H1 (cell line): ENCODE data around the gene ANP32A. TPM values are rescaled to one million over a fixed set of nuclear protein-coding genes. Genes with fewer than 3 reads are reported as not detected.

Experiments used
- CTCF ChIA-PET: fragments of 300-600 bp; sonication (Branson Sonifier 250); formaldehyde crosslinking; loops from one replicate; lab custom pipeline; 2021; ENCODE audit not compliant: partially characterized antibody; lab: Charles Lee
- POLR2A ChIA-PET: fragments of 300-600 bp; sonication (Branson Sonifier 250); formaldehyde crosslinking; loops from one replicate; lab custom pipeline; 2021; ENCODE audit warnings: inconsistent platforms; ENCODE audit not compliant: partially characterized antibody; lab: Charles Lee
- DNase-seq, 2 experiments: peaks; one replicate each; pipeline versions ENCODE4 v3.0.0 to v3.0.0-alpha.2; 2010 to 2022; ENCODE audit warnings: low spot score in 2 of 2, low read depth in 1 of 2, mixed read lengths in 1 of 2
- FAIRE-seq: peaks from 2 replicates; lab custom pipeline; 2011; peaks lifted over from hg19 to GRCh38; lab: Jason Lieb, UNC
- H2AFZ ChIP-seq: 2 replicates; pipeline ENCODE4 v1.8.1; 2012; ENCODE audit warnings: low read length, inconsistent platforms
- H2AK5ac ChIP-seq: 2 replicates; pipeline ENCODE4 v1.6.1; 2013; ENCODE audit warnings: low read depth, low read length
- H2BK120ac ChIP-seq: replicated peaks from 2 replicates; pipeline ENCODE3; 2013; ENCODE audit warnings: low read depth, low read length, inconsistent platforms
- H2BK12ac ChIP-seq: 2 replicates; pipeline ENCODE4 v1.6.1; 2013; ENCODE audit warnings: low read depth, low read length
- H2BK15ac ChIP-seq: 2 replicates; pipeline ENCODE4 v1.6.1; 2013; ENCODE audit warnings: low read length
- H2BK20ac ChIP-seq: 2 replicates; pipeline ENCODE4 v1.6.1; 2013; ENCODE audit warnings: low read length
- H2BK5ac ChIP-seq: 2 replicates; pipeline ENCODE4 v1.6.1; 2013; ENCODE audit warnings: low read depth, low read length
- H3K14ac ChIP-seq: 2 replicates; pipeline ENCODE4 v1.6.1; 2013; ENCODE audit warnings: inconsistent platforms; ENCODE audit not compliant: insufficient read length
- H3K18ac ChIP-seq: 2 replicates; pipeline ENCODE4 v1.6.1; 2013; ENCODE audit warnings: low read length; ENCODE audit errors: extremely low read depth
- H3K23ac ChIP-seq: 2 replicates; pipeline ENCODE4 v1.6.1; 2013; ENCODE audit warnings: inconsistent platforms; ENCODE audit not compliant: insufficient read length
- H3K23me2 ChIP-seq: 2 replicates; pipeline ENCODE4 v1.6.1; 2013; ENCODE audit warnings: low read depth, low read length
- H3K27ac ChIP-seq: 2 replicates; pipeline ENCODE4 v1.6.1; 2011; ENCODE audit warnings: low read depth, low read length, inconsistent platforms
- H3K27me3 ChIP-seq, 4 experiments: replicated peaks in 1 of 4; 1 replicate in 1 of 4; 2 replicates in 3 of 4; pipeline versions ENCODE4 v1.6.1 to v1.8.1; 2011 to 2013; ENCODE audit warnings: low read length in 3 of 4, mild to moderate bottlenecking in 3 of 4, inconsistent platforms in 2 of 4, mixed read lengths in 2 of 4, moderate library complexity in 1 of 4; ENCODE audit not compliant: control insufficient read depth in 3 of 4, insufficient read depth in 3 of 4; ENCODE audit errors: extremely low read depth in 1 of 4
- H3K36me3 ChIP-seq, 4 experiments: 2 replicates each; pipeline versions ENCODE4 v1.6.1 to v1.8.1; 2011 to 2013; ENCODE audit warnings: mild to moderate bottlenecking in 4 of 4, low read length in 3 of 4, moderate library complexity in 2 of 4, control low read depth in 1 of 4, inconsistent platforms in 1 of 4; ENCODE audit not compliant: insufficient read depth in 4 of 4, control insufficient read depth in 2 of 4
- H3K4ac ChIP-seq: replicated peaks from 2 replicates; pipeline ENCODE3; 2013; ENCODE audit warnings: low read length, low read depth, mixed read lengths, inconsistent platforms; ENCODE audit not compliant: insufficient read length
- H3K4me1 ChIP-seq, 4 experiments: replicated peaks in 1 of 4; 1 replicate in 1 of 4; 2 replicates in 3 of 4; pipeline versions ENCODE4 v1.6.1 to v1.8.1; 2011 to 2013; ENCODE audit warnings: low read length in 3 of 4, inconsistent platforms in 2 of 4, mixed read lengths in 1 of 4; ENCODE audit not compliant: insufficient read depth in 4 of 4, control insufficient read depth in 3 of 4
- H3K4me2 ChIP-seq, 2 experiments: 2 replicates each; pipeline versions ENCODE4 v1.6.1 to v1.8.1; 2011 to 2013; ENCODE audit warnings: low read depth in 2 of 2, low read length in 2 of 2, control low read depth in 1 of 2, inconsistent platforms in 1 of 2, mild to moderate bottlenecking in 1 of 2; ENCODE audit not compliant: insufficient read depth in 1 of 2
- H3K4me3 ChIP-seq, 4 experiments: fragments of 200-600, 300-600 bp in 1 of 4; sonication (generic), shearing (Covaris generic), sonication (Bioruptor Twin) in 1 of 4; 2 replicates each; pipeline versions ENCODE4 v1.5.1 to v1.8.1; 2011 to 2016; ENCODE audit warnings: low read length in 4 of 4, low read depth in 3 of 4, control low read depth in 2 of 4, inconsistent platforms in 2 of 4, mild to moderate bottlenecking in 2 of 4, mixed read lengths in 1 of 4, moderate library complexity in 1 of 4; ENCODE audit not compliant: insufficient read depth in 2 of 4; ENCODE audit errors: extremely low read depth in 1 of 4
- H3K56ac ChIP-seq: replicated peaks from 2 replicates; pipeline ENCODE3; 2013; ENCODE audit warnings: low read depth, mild to moderate bottlenecking, mixed read lengths, low read length, inconsistent platforms; ENCODE audit not compliant: insufficient read length
- H3K79me1 ChIP-seq: 2 replicates; pipeline ENCODE4 v1.6.1; 2013; ENCODE audit warnings: low read depth, low read length, control low read depth
- H3K79me2 ChIP-seq, 2 experiments: 2 replicates each; pipeline versions ENCODE4 v1.6.1 to v1.8.1; 2012 to 2013; ENCODE audit warnings: low read length in 2 of 2, mild to moderate bottlenecking in 2 of 2, inconsistent platforms in 1 of 2; ENCODE audit not compliant: insufficient read depth in 2 of 2, control insufficient read depth in 1 of 2
- H3K9ac ChIP-seq, 4 experiments: replicated peaks in 1 of 4; 1 replicate in 1 of 4; 2 replicates in 3 of 4; pipeline versions ENCODE4 v1.6.1 to v1.8.1; 2011 to 2013; ENCODE audit warnings: low read depth in 3 of 4, low read length in 3 of 4, control low read depth in 2 of 4, mild to moderate bottlenecking in 2 of 4, moderate library complexity in 2 of 4, inconsistent platforms in 1 of 4; ENCODE audit errors: extremely low read depth in 1 of 4
- H3K9me3 ChIP-seq, 2 experiments: 2 replicates each; pipeline versions ENCODE4 v1.6.1 to v1.8.1; 2012 to 2013; ENCODE audit warnings: mild to moderate bottlenecking in 2 of 2, moderate library complexity in 2 of 2, control low read depth in 1 of 2, inconsistent platforms in 1 of 2, low read depth in 1 of 2, low read length in 1 of 2, mixed read lengths in 1 of 2; ENCODE audit not compliant: insufficient read depth in 2 of 2
- H4K20me1 ChIP-seq, 2 experiments: replicated peaks in 1 of 2; 2 replicates each; pipeline versions ENCODE3 to v1.8.1; 2011 to 2013; ENCODE audit warnings: inconsistent platforms in 2 of 2, low read length in 2 of 2, mild to moderate bottlenecking in 1 of 2; ENCODE audit not compliant: insufficient read depth in 2 of 2, control insufficient read depth in 1 of 2
- H4K5ac ChIP-seq: 2 replicates; pipeline ENCODE4 v1.6.1; 2013; ENCODE audit warnings: low read length, low read depth, mixed read lengths, inconsistent platforms; ENCODE audit not compliant: insufficient read length
- H4K8ac ChIP-seq: 2 replicates; pipeline ENCODE4 v1.8.0; 2013; ENCODE audit warnings: mild to moderate bottlenecking, moderate library complexity, low read length, inconsistent platforms; ENCODE audit not compliant: insufficient read depth; ENCODE audit errors: extremely low read depth
- H4K91ac ChIP-seq: replicated peaks from 2 replicates; pipeline ENCODE3; 2013; ENCODE audit warnings: low read length, mixed read lengths, inconsistent platforms; ENCODE audit not compliant: insufficient read length
- BACH1 ChIP-seq: IDR thresholded peaks from 2 replicates; pipeline ENCODE4 v1.6.1; 2012; ENCODE audit warnings: low read length, improper control_type of control experiment
- BRCA1 ChIP-seq: IDR thresholded peaks from 2 replicates; pipeline ENCODE4 v1.6.1; 2012; ENCODE audit warnings: low read depth, low read length, improper control_type of control experiment
- CBX8 ChIP-seq: fragments of 300-800, 300-1000 bp; sonication (generic); IDR thresholded peaks from 2 replicates; pipeline ENCODE4 v1.7.1; 2016; ENCODE audit warnings: low read depth, low read length, borderline replicate concordance
- CHD1 ChIP-seq: IDR thresholded peaks from 2 replicates; pipeline ENCODE4 v1.6.1; 2012; ENCODE audit warnings: low read depth, low read length, improper control_type of control experiment
- CHD2 ChIP-seq: IDR thresholded peaks from 2 replicates; pipeline ENCODE4 v1.6.1; 2012; ENCODE audit warnings: low read length, improper control_type of control experiment
- EP300 ChIP-seq, 2 experiments: IDR thresholded peaks; 1 replicate in 1 of 2; 2 replicates in 1 of 2; pipeline ENCODE4 v1.6.1; 2011 to 2012; ENCODE audit warnings: low read depth in 2 of 2, low read length in 2 of 2, mild to moderate bottlenecking in 2 of 2, borderline replicate concordance in 1 of 2, inconsistent platforms in 1 of 2, moderate library complexity in 1 of 2
- HDAC2 ChIP-seq, 2 experiments: fragments of 300-600 bp in 1 of 2; sonication (generic) in 1 of 2; IDR thresholded peaks; 2 replicates each; pipeline ENCODE4 v1.6.1; 2011 to 2012; ENCODE audit warnings: low read depth in 2 of 2, low read length in 2 of 2, mild to moderate bottlenecking in 2 of 2, moderate library complexity in 2 of 2, borderline replicate concordance in 1 of 2, inconsistent platforms in 1 of 2
- MAFK ChIP-seq: IDR thresholded peaks from 2 replicates; pipeline ENCODE4 v1.6.1; 2012; ENCODE audit warnings: low read depth, mild to moderate bottlenecking, improper control_type of control experiment, low read length
- NANOG ChIP-seq: IDR thresholded peaks from 2 replicates; pipeline ENCODE4 v1.6.1; 2011; ENCODE audit warnings: low read length, low read depth, mild to moderate bottlenecking, inconsistent platforms; ENCODE audit not compliant: insufficient read depth, poor library complexity, severe bottlenecking
- POU5F1 ChIP-seq: IDR thresholded peaks from 2 replicates; pipeline ENCODE4 v1.6.1; 2011; ENCODE audit warnings: low read depth, mild to moderate bottlenecking, low read length, moderate library complexity
- SRF ChIP-seq: IDR thresholded peaks from 2 replicates; pipeline ENCODE4 v1.6.1; 2011; ENCODE audit warnings: mild to moderate bottlenecking, low read depth, low read length, moderate library complexity
- TBP ChIP-seq: IDR thresholded peaks from 2 replicates; pipeline ENCODE4 v1.6.1; 2011; ENCODE audit warnings: low read depth, low read length, improper control_type of control experiment
- WGBS, 2 experiments: shearing (Covaris generic) in 1 of 2; methylation state at CpG; one replicate each; pipeline versions ENCODE4 v1.1.6 to v1.1.7; 2013 to 2015; ENCODE audit warnings: low lambda C conversion rate in 2 of 2, mixed read lengths in 2 of 2, inconsistent platforms in 1 of 2, low coverage in 1 of 2, missing lambda C conversion rate in 1 of 2; ENCODE audit not compliant: insufficient replicate concordance in 2 of 2, insufficient coverage in 1 of 2, insufficient read length in 1 of 2; ENCODE audit errors: extremely low coverage in 1 of 2, missing lambda C conversion rate in 1 of 2; 5-methylcytosine and 5-hydroxymethylcytosine counted together
- polyA plus RNA-seq, 7 experiments: library from polyadenylated mRNA; depleted of rRNA in 3 of 7; stranded (reverse) in 5 of 7; unstranded in 2 of 7; fragments of >200 nt in 5 of 7; fragments of 200-250 nt in 2 of 7; gene quantifications; 1 replicate in 5 of 7; 2 replicates in 1 of 7; 4 replicates in 1 of 7; pipeline versions ENCODE4 v1.2.1 to v1.2.3, GENCODE V29; 2011 to 2013; ENCODE audit warnings: missing spikeins in 2 of 7, mixed read lengths in 2 of 7
- total RNA-seq: library from RNA; stranded (reverse); fragmentation: NEBNext Ultra II Directional; extraction: Animal tissue kit (Norgen Biotek cat#: 25700); gene quantifications from 2 replicates; pipeline ENCODE4 v1.2.1, GENCODE V29; 2021
- TF ChIP-seq, protein P1 (sequence below): IDR thresholded peaks from 2 replicates; pipeline ENCODE4 v1.6.1; 2012; ENCODE audit warnings: inconsistent platforms

ANP32A gene
- total and polyA plus RNA-seq, 2 of the 8 experiments (the other 6 are each of a cell fraction or from before 2014, with no cell fraction given) = 70.8 to 295 TPM

DNA sequence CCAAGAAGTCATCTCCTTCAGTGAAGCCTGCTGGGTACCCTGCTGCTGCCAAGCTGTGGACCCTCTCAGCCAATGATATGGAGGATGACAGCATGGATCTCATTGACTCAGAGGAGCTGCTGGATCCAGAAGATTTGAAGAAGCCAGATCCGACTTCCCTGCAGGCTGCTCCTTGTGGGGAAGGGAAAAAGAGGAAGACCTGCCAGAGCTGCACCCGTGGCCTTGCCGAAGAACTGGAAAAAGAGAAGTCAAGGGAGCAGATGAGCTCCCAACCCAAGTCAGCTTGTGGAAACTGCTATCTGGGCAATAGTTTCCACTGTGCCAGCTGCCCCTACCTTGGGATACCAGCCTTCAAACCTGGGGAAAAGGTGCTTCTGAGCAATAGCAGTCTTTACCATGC is 13.7 kb upstream of the ANP32A start:
- no peak overlapping the region for H4K8ac ChIP-seq
- H3K79me2 ChIP-seq = no peaks in the 10 kb centered on the region
- no peak overlapping the region for H3K56ac ChIP-seq
- WGBS, 2 experiments = 94% methylated on average over 3 of the region's 3 CpGs; no CpG with 5 or more reads in 1 of the 2 experiments
- H4K20me1 ChIP-seq = peaks cover 0 to 1% of the 10 kb centered on the region in 2 experiments
- H3K9ac ChIP-seq = no peak overlapping the region
- H2BK12ac ChIP-seq = no peak overlapping the region
- no peak overlapping the region for H2AFZ ChIP-seq
- no peaks in the 10 kb centered on the region for H3K36me3 ChIP-seq
- H2BK20ac ChIP-seq = no peak overlapping the region
- FAIRE-seq = no peak
- no peak overlapping the region for H4K91ac ChIP-seq
- no peak overlapping the region for H2BK120ac ChIP-seq
- no peak overlapping the region for H3K14ac ChIP-seq
- H3K4me2 ChIP-seq = no peak overlapping the region
- H3K23me2 ChIP-seq = no peaks in the 10 kb centered on the region
- H3K27ac ChIP-seq = no peak overlapping the region
- H2AK5ac ChIP-seq = no peak overlapping the region
- no peak for DNase-seq
- no peak overlapping the region for H4K5ac ChIP-seq
- H3K4me1 ChIP-seq = no peaks in the 10 kb centered on the region
- no peak overlapping the region for H3K4ac ChIP-seq
- ChIA-PET CTCF (interaction anchor here (0.7 to 2.0 kb wide), 6 partner anchors 8 to 197 kb away, joined by 3 to 9 read pairs (median 4); no protein-coding TSS in a partner anchor), POLR2A (interaction anchor here (0.6 to 1.3 kb wide), 2 partner anchors 15 to 49 kb away, joined by 3 to 5 read pairs; no protein-coding TSS in a partner anchor)
- H2BK15ac ChIP-seq = no peak overlapping the region
- no peak overlapping the region for H3K23ac ChIP-seq
- H3K18ac ChIP-seq = no peak overlapping the region
- peaks cover 0 to 3% (median 0%) of the 10 kb centered on the region in 4 experiments; a peak in 1 of 7 replicates for H3K27me3 ChIP-seq
- H3K9me3 ChIP-seq = peaks cover 0 to 7% of the 10 kb centered on the region in 2 experiments; a peak in 2 of 4 replicates
- H3K4me3 ChIP-seq = no peak overlapping the region
- H3K79me1 ChIP-seq = no peaks in the 10 kb centered on the region
- H2BK5ac ChIP-seq = no peak overlapping the region
- no peak for TF ChIP-seq BRCA1
- no peak for TF ChIP-seq SRF
- TF ChIP-seq, protein P1, sequence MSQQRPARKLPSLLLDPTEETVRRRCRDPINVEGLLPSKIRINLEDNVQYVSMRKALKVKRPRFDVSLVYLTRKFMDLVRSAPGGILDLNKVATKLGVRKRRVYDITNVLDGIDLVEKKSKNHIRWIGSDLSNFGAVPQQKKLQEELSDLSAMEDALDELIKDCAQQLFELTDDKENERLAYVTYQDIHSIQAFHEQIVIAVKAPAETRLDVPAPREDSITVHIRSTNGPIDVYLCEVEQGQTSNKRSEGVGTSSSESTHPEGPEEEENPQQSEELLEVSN = no peak
- TF ChIP-seq HDAC2 (IDR thresholded peaks at IDR 0.05; ENCODE audit: borderline replicate concordance in 1 of 2, low read depth in 2 of 2, low read length in 2 of 2) = no peak
- TF ChIP-seq MAFK = no peak
- no peak for TF ChIP-seq TBP
- TF ChIP-seq EP300 (IDR thresholded peaks at IDR 0.05; ENCODE audit: borderline replicate concordance in 1 of 2, low read depth in 2 of 2, low read length in 2 of 2) = no peak
- no peak for TF ChIP-seq POU5F1
- no peak for TF ChIP-seq NANOG
- TF ChIP-seq CHD2 = no peak
- no peak for TF ChIP-seq BACH1
- TF ChIP-seq CBX8 = no peak
- no peak for TF ChIP-seq CHD1
